T-helper 2 cell treated with Interferon-gamma antibody and Interleukin-4, amounts not matched to agents 5 μg/mL and 100 μg/mL, for 36 hours (primary cell): Measurements from ENCODE around the gene SLC15A4.
A peak's percentile ranks its signal among the peaks of the same experiment; 100 is the strongest.
"Not testable (repeated sequence)": the region's sequence is repeated elsewhere in the genome, so short reads cannot be mapped to it uniquely, and the experiment has no call there.

Experiments
- DNase-seq: peaks from one replicate; pipeline ENCODE4 v3.0.0; 2021; ENCODE audit warnings: low spot score
- H3K27ac Mint-ChIP-seq: one replicate; pipeline ENCODE4 v1.8.0; 2021; ENCODE audit warnings: mild to moderate bottlenecking, mixed read lengths
- H3K27me3 Mint-ChIP-seq: one replicate; pipeline ENCODE4 v1.8.0; 2021; ENCODE audit warnings: low read depth, mixed read lengths
- H3K36me3 Mint-ChIP-seq: one replicate; pipeline ENCODE4 v1.8.0; 2021; ENCODE audit warnings: low read depth, mixed read lengths
- H3K4me1 Mint-ChIP-seq: one replicate; pipeline ENCODE4 v1.8.0; 2021; ENCODE audit warnings: low read depth, mixed read lengths
- H3K4me3 Mint-ChIP-seq: one replicate; pipeline ENCODE4 v1.8.0; 2022; ENCODE audit warnings: mild to moderate bottlenecking, moderate library complexity, mixed read lengths
- H3K9me3 Mint-ChIP-seq: one replicate; pipeline ENCODE4 v1.8.0; 2021; ENCODE audit warnings: mixed read lengths

SLC15A4 gene

DNA sequence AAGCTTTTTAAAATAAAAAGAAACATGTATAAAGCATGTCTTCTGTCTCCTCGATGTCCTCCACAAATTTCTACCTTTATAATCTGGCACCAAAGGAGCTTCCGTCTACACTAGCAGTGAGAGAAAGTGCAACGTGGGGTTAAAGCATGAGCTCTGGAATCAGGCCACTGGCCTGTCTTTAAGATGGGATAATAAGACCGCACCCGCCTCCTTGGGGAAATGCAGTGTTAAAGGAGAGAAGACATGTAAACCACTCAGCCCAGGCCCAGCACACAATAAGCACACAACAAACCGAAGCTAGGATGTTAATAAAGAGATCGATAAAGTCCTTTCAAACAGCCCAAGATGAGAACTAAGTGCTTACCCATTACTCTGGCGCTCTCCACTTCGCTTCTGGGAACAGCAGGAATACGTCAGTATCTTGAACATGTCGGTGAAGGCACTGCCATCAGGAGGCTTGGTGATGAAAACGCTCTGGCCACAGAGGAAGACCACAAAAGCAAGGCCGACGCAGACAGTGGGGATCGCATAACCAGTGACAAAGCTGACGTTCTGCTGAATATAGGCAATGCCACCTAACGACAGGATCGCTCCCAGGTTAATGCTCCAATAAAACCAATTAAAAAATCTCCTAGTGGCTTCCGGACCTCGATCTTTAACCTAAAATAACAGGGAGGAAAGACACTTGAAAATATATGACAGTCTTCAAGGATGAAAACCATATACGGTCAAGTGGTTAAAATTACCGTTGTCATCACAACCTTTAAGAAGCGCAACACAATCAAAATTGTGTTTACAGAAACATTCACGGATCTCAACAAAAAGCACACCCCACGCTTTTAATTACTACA is 9.1 kb downstream of the SLC15A4 start:
- no peak overlapping the region for H3K27ac Mint-ChIP-seq

DNA sequence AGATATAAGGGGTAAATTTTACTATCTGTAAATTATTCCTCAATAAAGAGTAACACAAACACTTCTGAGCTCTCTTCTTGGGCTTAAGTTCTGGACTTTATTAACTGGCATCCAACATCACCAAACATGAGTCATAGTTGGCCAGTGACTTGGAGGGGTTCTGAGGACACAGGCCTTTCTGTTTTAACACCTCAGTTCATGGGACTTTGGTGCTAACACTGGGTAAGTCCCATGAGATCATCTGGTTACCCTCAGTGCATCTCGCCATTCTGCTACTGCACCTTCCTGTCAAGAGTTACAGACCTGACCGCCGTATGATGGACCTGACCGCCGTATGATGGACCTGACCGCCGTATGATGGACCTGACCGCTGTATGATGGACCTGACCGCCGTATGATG is 9.9 kb downstream of the SLC15A4 start:
- H3K4me1 Mint-ChIP-seq, result peaks cover 53% of the 10 kb centered on the region
- H3K27ac Mint-ChIP-seq, result no peak overlapping the region
- DNase-seq, result no peak
- H3K36me3 Mint-ChIP-seq, result peaks cover 35% of the 10 kb centered on the region
- H3K27me3 Mint-ChIP-seq, result no peaks in the 10 kb centered on the region
- H3K9me3 Mint-ChIP-seq, result no peaks in the 10 kb centered on the region
- no peak overlapping the region for H3K4me3 Mint-ChIP-seq

More for the DNA sequence above, 9.1 kb downstream of the SLC15A4 start:
- Mint-ChIP-seq H3K9me3 (no peaks in the 10 kb centered on the region), H3K4me3 (no peak overlapping the region), H3K36me3 (peaks cover 34% of the 10 kb centered on the region), H3K27me3 (no peaks in the 10 kb centered on the region), H3K4me1 (peaks cover 51% of the 10 kb centered on the region)
- DNase-seq, result no peak

DNA sequence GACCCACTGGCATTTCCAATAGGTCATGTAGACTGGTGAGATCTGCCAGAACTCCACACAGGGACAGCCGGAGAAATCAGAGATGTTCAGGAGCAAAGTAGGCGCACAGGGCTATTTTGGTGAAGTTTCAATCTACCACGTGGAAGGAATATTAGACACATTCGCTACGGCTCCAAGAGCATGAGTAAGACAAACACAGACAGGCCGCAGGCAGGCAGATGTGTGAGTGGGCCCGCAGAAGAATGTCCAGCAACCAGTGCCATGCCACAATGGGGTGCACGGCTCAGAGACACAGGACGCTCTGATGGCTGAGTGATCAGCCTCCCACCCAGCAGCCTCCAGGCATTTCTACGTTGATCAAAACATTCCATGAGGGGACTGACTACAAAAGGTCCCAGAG is 10.4 kb downstream of the SLC15A4 start:
- Mint-ChIP-seq H3K4me1 (peaks cover 50% of the 10 kb centered on the region), H3K36me3 (peaks cover 40% of the 10 kb centered on the region)

DNA sequence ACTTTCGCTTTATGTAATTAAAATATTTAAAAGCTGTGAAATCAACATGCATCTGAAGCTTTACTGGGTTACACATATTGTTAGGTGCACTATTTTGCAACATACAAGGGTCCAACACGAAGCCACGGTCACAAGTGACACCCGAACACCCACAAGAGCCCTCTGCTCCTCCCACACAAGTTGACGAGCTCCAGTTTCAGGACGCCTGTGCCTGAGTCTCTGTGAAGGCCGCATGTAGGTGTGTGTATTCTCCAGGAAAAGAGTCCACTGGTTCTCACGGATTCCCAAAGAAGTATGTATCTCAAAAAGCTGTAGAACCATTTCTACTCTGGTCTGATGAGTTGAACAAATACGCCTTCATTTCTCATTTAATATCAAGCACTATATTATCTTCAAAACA is 12.0 kb downstream of the SLC15A4 start:
- peak overlapping the region; percentile 18 for H3K4me3 Mint-ChIP-seq
- peaks cover 49% of the 10 kb centered on the region for H3K36me3 Mint-ChIP-seq
- no peak for DNase-seq
- H3K4me1 Mint-ChIP-seq, result peaks cover 37% of the 10 kb centered on the region
- H3K9me3 Mint-ChIP-seq, result no peaks in the 10 kb centered on the region
- H3K27me3 Mint-ChIP-seq, result no peaks in the 10 kb centered on the region
- no peak overlapping the region for H3K27ac Mint-ChIP-seq

More for the DNA sequence above, 10.4 kb downstream of the SLC15A4 start:
- no peak for DNase-seq
- no peaks in the 10 kb centered on the region for H3K27me3 Mint-ChIP-seq
- no peak overlapping the region for H3K27ac Mint-ChIP-seq
- no peaks in the 10 kb centered on the region for H3K9me3 Mint-ChIP-seq
- H3K4me3 Mint-ChIP-seq, result no peak overlapping the region

DNA sequence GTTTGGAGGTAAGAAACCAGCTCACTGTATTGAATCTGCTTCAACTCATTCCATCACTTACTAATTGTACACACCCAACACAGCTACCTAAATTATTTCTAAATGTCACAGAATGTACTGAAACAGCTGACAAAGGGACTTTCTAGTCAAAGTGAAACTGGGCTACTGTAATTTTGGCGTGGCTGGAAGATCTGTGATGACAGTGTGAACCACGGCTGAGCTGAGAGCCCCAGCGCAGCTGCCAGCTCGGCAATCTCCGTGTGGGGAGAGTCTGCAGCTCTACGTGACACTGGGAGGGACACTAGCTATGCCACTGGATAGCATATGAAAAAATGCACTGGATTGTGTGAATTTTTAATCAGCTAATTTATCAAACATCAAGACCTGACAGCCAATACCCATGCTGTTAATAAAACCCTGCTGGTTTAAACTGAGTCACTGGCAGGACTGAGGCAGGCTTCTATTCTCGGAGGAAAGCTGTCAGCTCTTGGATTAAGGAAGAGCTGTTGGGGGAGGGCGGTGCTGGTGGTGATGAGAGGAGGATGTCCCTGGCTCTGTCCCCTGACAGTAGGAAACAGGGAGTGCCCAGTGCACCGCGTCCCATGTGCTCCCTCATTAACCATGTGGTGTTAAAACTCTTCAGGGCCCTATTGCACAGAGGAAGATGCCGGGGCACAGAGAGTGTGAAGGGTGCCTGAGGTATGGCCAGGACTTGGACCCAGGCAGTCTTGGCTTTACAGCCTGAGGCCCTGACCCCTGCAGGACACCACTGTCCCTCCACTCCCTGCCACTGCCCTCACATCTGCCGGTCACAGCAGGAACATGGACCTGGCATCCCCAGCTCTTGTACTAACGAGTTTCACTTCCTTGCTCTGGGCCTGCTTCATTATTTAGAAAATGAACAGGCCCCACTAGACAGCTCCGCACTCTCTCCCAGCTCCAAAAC is 13.3 kb downstream of the SLC15A4 start:
- DNase-seq, result peak; percentile 65
- Mint-ChIP-seq H3K4me1 (peaks cover 31% of the 10 kb centered on the region), H3K27ac (peak overlapping the region; percentile 88), H3K36me3 (peaks cover 56% of the 10 kb centered on the region), H3K4me3 (peak overlapping the region; percentile 75), H3K27me3 (no peaks in the 10 kb centered on the region), H3K9me3 (no peaks in the 10 kb centered on the region)

DNA sequence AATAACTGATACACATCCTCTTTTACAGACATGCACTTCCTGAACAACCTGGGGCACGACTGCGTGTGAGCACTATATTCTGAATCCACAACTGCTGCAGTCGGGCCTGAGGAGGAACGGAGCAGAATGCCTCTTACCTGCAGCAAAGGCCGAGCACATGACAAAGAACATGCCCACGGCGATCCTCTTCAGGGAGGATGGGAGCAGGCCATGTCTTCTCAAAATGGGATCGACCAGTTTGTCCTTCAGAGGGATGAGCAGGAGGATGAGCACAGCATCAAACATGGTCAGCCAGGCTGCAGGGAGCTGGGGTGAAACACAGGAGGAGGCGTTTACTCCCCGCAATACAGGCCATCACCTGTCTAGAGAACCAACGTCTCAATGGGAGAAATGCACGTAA is 15.1 kb downstream of the SLC15A4 start:
- no peak for DNase-seq
- H3K27ac Mint-ChIP-seq, result no peak overlapping the region
- H3K9me3 Mint-ChIP-seq, result no peaks in the 10 kb centered on the region
- H3K4me1 Mint-ChIP-seq, result peaks cover 29% of the 10 kb centered on the region
- H3K27me3 Mint-ChIP-seq, result no peaks in the 10 kb centered on the region
- H3K36me3 Mint-ChIP-seq, result peaks cover 64% of the 10 kb centered on the region
- no peak overlapping the region for H3K4me3 Mint-ChIP-seq

DNA sequence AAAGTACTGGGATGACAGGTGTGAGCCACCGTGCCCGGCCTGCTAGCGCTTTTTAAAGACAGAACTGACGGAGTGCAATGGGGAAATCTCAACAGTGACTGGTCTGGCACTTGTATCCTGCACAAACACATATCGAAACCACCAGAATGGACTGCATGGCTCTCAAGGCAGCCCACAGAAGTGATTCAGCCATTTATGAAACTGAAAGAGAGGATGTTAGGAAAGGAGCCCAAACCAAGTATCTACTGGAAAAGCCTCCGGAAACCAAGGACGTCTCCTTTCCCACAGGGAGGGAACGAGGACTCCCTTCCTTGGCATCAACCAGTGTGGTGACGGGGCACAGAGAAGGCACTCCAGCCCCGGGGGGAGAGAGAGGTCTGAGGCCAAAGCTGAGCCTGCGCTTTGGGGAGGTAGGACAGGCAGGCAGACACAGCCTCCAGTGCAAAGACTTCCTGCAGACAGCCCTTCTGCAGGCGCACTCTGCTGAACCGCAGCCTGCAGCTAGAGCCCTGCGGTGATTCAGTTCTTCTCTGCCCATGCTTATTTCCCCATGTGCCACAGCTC is 16.5 kb downstream of the SLC15A4 start:
- H3K27me3 Mint-ChIP-seq, result no peaks in the 10 kb centered on the region
- H3K4me3 Mint-ChIP-seq, result no peak overlapping the region
- H3K27ac Mint-ChIP-seq, result no peak overlapping the region
- no peaks in the 10 kb centered on the region for H3K9me3 Mint-ChIP-seq
- no peak for DNase-seq
- H3K4me1 Mint-ChIP-seq, result peaks cover 30% of the 10 kb centered on the region
- peaks cover 67% of the 10 kb centered on the region for H3K36me3 Mint-ChIP-seq

DNA sequence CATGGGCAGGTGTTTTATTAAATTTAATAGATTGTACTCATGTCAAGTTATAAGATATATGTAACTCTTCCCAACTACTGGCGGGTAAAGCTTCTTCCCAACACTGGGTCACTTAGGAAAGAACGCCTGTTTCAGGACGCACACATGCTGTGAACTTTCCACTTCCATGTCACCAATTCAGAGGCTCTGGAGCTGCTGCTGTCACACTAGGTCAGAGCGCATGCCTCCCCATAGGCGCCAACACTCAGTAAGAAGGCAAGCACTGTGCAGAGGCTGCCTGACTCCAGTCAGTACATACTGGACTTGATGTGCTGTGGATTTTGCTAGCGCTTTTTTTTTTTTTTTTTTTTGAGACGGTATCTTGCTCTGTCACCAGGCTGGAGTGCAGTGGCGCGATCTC is 17.2 kb downstream of the SLC15A4 start:
- peaks cover 25% of the 10 kb centered on the region for H3K4me1 Mint-ChIP-seq
- no peak for DNase-seq
- H3K36me3 Mint-ChIP-seq, result peaks cover 65% of the 10 kb centered on the region
- H3K27ac Mint-ChIP-seq, result no peak overlapping the region
- H3K9me3 Mint-ChIP-seq, result no peaks in the 10 kb centered on the region
- no peaks in the 10 kb centered on the region for H3K27me3 Mint-ChIP-seq
- no peak overlapping the region for H3K4me3 Mint-ChIP-seq

DNA sequence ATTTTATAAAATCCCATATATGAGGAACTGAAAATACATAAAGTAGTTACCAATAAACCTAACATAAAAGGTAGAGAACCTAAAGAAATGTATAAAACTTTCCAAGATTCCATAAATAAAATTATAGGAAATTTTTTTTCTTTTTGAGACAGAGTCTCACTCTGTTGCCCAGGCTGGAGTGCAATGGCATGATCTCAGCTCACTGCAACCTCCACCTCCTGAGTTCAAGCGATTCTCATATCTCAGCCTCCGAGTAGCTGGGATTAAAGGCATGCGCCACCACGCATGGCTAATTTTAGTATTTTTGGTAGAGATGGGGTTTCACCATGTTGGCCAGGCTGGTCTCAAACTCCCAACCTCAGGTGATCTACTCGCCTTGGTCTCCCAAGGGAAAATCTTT is 18.4 kb downstream of the SLC15A4 start:
- not testable (repeated sequence) for H3K9me3 Mint-ChIP-seq, H3K27me3 Mint-ChIP-seq, H3K27ac Mint-ChIP-seq, H3K4me3 Mint-ChIP-seq, DNase-seq
- peaks cover 69% of the 10 kb centered on the region for H3K36me3 Mint-ChIP-seq
- peaks cover 15% of the 10 kb centered on the region for H3K4me1 Mint-ChIP-seq

DNA sequence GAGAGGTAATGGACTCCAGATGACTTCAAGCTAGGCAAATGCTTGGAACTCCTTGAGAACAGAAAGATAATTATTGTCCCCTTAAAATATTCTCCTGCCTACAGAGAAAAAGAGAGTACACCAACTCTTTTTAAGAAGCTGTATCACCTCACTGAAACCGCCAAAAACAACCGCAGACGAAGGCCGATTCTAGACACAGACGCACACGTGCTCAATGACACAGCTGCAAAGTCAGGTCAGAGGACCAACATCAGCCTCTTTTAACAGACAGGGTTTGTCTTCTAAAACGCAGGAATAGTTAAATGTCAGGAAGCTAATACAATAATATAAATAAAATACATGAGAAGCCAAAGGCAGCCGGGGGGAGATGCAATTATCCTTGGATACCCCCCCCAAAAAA is 19.0 kb downstream of the SLC15A4 start:
- DNase-seq, result no peak
- no peak overlapping the region for H3K4me3 Mint-ChIP-seq
- H3K27me3 Mint-ChIP-seq, result no peaks in the 10 kb centered on the region
- no peaks in the 10 kb centered on the region for H3K9me3 Mint-ChIP-seq
- H3K27ac Mint-ChIP-seq, result no peak overlapping the region
- H3K36me3 Mint-ChIP-seq, result peaks cover 69% of the 10 kb centered on the region
- peaks cover 8% of the 10 kb centered on the region for H3K4me1 Mint-ChIP-seq

DNA sequence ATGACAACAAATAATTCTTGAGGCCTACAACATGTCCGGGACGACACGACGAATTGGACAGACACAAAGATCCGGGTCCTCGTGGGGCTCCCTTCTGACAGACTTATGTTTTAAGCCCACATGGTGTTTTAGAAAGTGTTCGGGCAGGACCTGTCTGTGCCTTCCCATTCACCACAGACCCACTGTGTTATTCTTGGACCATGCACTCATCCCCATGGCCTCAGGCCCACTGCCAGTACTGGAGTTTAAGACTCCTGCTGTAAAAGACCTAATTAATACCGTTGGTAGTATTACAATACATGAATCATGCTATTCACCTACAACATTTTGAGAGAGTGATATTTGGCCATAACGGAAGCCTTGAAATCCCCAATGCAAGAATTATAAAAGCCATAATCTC is 20.0 kb downstream of the SLC15A4 start:
- peaks cover 3% of the 10 kb centered on the region for H3K4me1 Mint-ChIP-seq
- no peaks in the 10 kb centered on the region for H3K27me3 Mint-ChIP-seq
- no peaks in the 10 kb centered on the region for H3K9me3 Mint-ChIP-seq
- no peak overlapping the region for H3K27ac Mint-ChIP-seq
- no peak overlapping the region for H3K4me3 Mint-ChIP-seq
- no peak for DNase-seq
- peaks cover 66% of the 10 kb centered on the region for H3K36me3 Mint-ChIP-seq

DNA sequence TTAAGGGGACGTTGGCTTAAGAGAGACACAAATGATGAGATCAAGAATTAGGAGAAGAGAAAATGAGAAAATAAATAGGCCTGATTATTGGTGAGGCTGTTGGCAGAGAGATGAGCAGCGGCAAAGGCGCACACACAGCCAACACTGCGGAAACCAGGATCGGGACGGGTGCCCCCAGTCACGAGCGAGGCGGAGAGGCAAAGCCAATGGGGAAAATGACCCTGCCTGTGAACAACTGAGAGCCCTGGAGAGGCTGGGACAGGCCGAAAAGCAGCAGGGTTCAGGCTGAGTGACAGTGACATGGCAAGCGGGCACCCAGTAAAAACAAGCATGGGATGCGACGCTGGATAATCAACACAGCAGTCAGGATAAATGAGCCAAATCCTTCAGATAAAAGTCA is 21.0 kb downstream of the SLC15A4 start:
- peaks cover 4% of the 10 kb centered on the region for H3K4me1 Mint-ChIP-seq
- no peaks in the 10 kb centered on the region for H3K27me3 Mint-ChIP-seq
- no peak for DNase-seq
- no peak overlapping the region for H3K4me3 Mint-ChIP-seq
- H3K27ac Mint-ChIP-seq, result no peak overlapping the region
- H3K36me3 Mint-ChIP-seq, result peaks cover 64% of the 10 kb centered on the region
- H3K9me3 Mint-ChIP-seq, result no peaks in the 10 kb centered on the region

DNA sequence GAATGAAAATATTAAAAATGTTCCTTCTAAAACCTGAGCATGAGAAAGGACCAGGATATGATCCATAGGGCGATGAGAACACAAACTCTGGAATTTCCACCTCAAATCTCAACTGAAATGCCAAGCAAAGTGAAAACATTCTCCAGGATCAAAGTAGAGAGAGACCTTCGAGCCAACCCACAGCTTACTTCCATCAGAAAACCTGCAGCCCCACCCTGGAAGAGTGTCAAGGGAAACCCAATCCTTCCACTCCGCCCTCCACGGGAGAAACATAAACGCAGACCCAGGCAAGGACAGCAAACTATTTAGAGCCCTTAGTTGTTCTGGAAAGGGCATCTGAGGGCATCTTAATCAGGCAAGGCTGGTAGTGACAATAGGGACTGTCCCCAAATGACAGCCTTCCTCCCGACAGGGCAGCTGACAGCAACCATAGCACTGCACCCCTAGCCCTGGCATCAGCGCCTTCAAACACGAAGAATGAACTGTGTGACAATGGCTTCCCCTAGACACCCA is 21.8 kb downstream of the SLC15A4 start:
- no peak for DNase-seq
- Mint-ChIP-seq H3K4me3 (no peak overlapping the region), H3K4me1 (peaks cover 5% of the 10 kb centered on the region), H3K9me3 (no peaks in the 10 kb centered on the region), H3K27me3 (no peaks in the 10 kb centered on the region), H3K27ac (no peak overlapping the region), H3K36me3 (peaks cover 63% of the 10 kb centered on the region)

DNA sequence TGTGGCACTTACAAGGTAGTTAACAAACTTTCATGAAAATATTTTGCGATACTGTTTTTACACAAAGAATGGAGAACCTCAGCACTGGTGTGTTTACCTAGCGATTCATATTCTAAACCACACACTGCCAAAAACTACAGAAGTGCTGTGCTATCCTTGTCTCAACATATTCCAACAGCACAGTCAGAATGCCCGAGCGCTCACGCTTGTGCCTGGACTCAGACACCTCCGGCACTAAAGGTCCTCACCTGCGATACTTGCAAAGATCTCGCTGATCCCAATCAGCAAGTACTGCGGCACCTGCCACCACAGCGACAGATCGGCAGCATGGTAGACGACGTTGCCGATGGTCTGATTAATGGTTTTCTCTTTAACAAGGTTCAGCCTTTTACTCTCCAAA is 23.2 kb downstream of the SLC15A4 start:
- Mint-ChIP-seq H3K9me3 (no peaks in the 10 kb centered on the region), H3K27ac (no peak overlapping the region), H3K36me3 (peaks cover 66% of the 10 kb centered on the region), H3K4me3 (no peak overlapping the region), H3K27me3 (no peaks in the 10 kb centered on the region), H3K4me1 (peaks cover 7% of the 10 kb centered on the region)
- DNase-seq, result no peak
